ENCODE data around the gene DDX1.
A peak's percentile ranks its signal among the peaks of the same experiment; 100 is the strongest.
"Not testable (repeated sequence)": the region's sequence is repeated elsewhere in the genome, so short reads cannot be mapped to it uniquely, and the experiment has no call there.

The DDX1 gene

GRCh38 chr2:15591692-15592463 lies at the start of gene DDX1:
TSS of gene DDX1 (plus strand) at chr2:15591868. CDS start at chr2:15591934, 66 bp downstream.
- DNase-seq = peak; percentile 55

GRCh38 chr2:15542269-15542668 lies 49.4 kb upstream of the DDX1 start:
- DNase-seq = not testable (repeated sequence)

- no peak for DNase-seq
These were observed 48.6 kb upstream of the DDX1 start for GRCh38 chr2:15543053-15543452.

GRCh38 chr2:15543541-15543940 lies 48.1 kb upstream of the DDX1 start:
- no peak for DNase-seq

GRCh38 chr2:15544227-15544626 lies 47.4 kb upstream of the DDX1 start:
- no peak for DNase-seq

- DNase-seq = no peak
These were observed 45.2 kb upstream of the DDX1 start for GRCh38 chr2:15546297-15547098.

- DNase-seq = no peak
These were observed 44.4 kb upstream of the DDX1 start for GRCh38 chr2:15547115-15547876.

GRCh38 chr2:15548974-15549373 lies 42.7 kb upstream of the DDX1 start:
- DNase-seq = no peak

- DNase-seq = no peak
These were observed 38.1 kb upstream of the DDX1 start for GRCh38 chr2:15553519-15553918.

- no peak for DNase-seq
These were observed 37.7 kb upstream of the DDX1 start for GRCh38 chr2:15553951-15554350.

- DNase-seq = no peak
These were observed 37.0 kb upstream of the DDX1 start for GRCh38 chr2:15554525-15555218.

GRCh38 chr2:15555760-15556193 lies 35.9 kb upstream of the DDX1 start:
- no peak for DNase-seq

- no peak for DNase-seq
These were observed 35.2 kb upstream of the DDX1 start for GRCh38 chr2:15556311-15556930.

- DNase-seq = no peak
These were observed 33.8 kb upstream of the DDX1 start for GRCh38 chr2:15557887-15558311.

GRCh38 chr2:15559379-15560139 lies 32.1 kb upstream of the DDX1 start:
- DNase-seq = no peak

- DNase-seq = no peak
These were observed 31.3 kb upstream of the DDX1 start for GRCh38 chr2:15560140-15560987.

GRCh38 chr2:15560988-15561573 lies 30.6 kb upstream of the DDX1 start, which contains the start of gene NBAS:
TSS of gene NBAS (minus strand) at chr2:15561334. CDS start at chr2:15561304, 30 bp downstream.
- DNase-seq = peak; percentile 56

GRCh38 chr2:15561574-15562344 lies 29.9 kb upstream of the DDX1 start:
- peak; percentile 87 for DNase-seq
